ENCODE data around the gene PRTN3.

Gene PRTN3

GRCh38 chr19:840519-841206, at the start of gene PRTN3:
Gene PRTN3 (plus strand): TSS chr19:840999. CDS start chr19:841009, 10 bp downstream.
- no peak for DNase-seq (ENCODE audit: low read depth)

GRCh38 chr19:791007-791566, 49.7 kb upstream of the PRTN3 start:
- DNase-seq (ENCODE audit: low read depth): no peak

- no peak for DNase-seq (ENCODE audit: low read depth)
These were observed 49.1 kb upstream of the PRTN3 start for GRCh38 chr19:791567-792305.

GRCh38 chr19:792306-792885, 48.4 kb upstream of the PRTN3 start:
- no peak for DNase-seq (ENCODE audit: low read depth)

- DNase-seq (ENCODE audit: low read depth): no peak
These were observed 47.0 kb upstream of the PRTN3 start for GRCh38 chr19:793806-794205.

- no peak for DNase-seq (ENCODE audit: low read depth)
These were observed 45.7 kb upstream of the PRTN3 start for GRCh38 chr19:795073-795611.

GRCh38 chr19:795691-796581, 44.9 kb upstream of the PRTN3 start:
- DNase-seq (ENCODE audit: low read depth): no peak

GRCh38 chr19:796692-797527, 43.9 kb upstream of the PRTN3 start, which contains the start of gene PTBP1:
Gene PTBP1 (plus strand): TSS chr19:797452. CDS start chr19:797498, 46 bp downstream.
- DNase-seq (ENCODE audit: low read depth): peak; percentile 100

- peak; percentile 79 for DNase-seq (ENCODE audit: low read depth)
These were observed 43.0 kb upstream of the PRTN3 start for GRCh38 chr19:797528-798414.

GRCh38 chr19:798415-799075, 42.3 kb upstream of the PRTN3 start:
- no peak for DNase-seq (ENCODE audit: low read depth)

GRCh38 chr19:799076-799881, 41.5 kb upstream of the PRTN3 start:
- DNase-seq (ENCODE audit: low read depth): no peak

- DNase-seq (ENCODE audit: low read depth): no peak
These were observed 40.3 kb upstream of the PRTN3 start for GRCh38 chr19:800360-801029.

GRCh38 chr19:801030-801860, 39.6 kb upstream of the PRTN3 start:
- no peak for DNase-seq (ENCODE audit: low read depth)

- no peak for DNase-seq (ENCODE audit: low read depth)
These were observed 38.8 kb upstream of the PRTN3 start for GRCh38 chr19:801861-802497.

- DNase-seq (ENCODE audit: low read depth): no peak
These were observed 38.2 kb upstream of the PRTN3 start for GRCh38 chr19:802498-803098.

- DNase-seq (ENCODE audit: low read depth): no peak
These were observed 37.7 kb upstream of the PRTN3 start for GRCh38 chr19:803099-803561.
